ENCODE results near the gene APEX1.

Gene APEX1

DNA sequence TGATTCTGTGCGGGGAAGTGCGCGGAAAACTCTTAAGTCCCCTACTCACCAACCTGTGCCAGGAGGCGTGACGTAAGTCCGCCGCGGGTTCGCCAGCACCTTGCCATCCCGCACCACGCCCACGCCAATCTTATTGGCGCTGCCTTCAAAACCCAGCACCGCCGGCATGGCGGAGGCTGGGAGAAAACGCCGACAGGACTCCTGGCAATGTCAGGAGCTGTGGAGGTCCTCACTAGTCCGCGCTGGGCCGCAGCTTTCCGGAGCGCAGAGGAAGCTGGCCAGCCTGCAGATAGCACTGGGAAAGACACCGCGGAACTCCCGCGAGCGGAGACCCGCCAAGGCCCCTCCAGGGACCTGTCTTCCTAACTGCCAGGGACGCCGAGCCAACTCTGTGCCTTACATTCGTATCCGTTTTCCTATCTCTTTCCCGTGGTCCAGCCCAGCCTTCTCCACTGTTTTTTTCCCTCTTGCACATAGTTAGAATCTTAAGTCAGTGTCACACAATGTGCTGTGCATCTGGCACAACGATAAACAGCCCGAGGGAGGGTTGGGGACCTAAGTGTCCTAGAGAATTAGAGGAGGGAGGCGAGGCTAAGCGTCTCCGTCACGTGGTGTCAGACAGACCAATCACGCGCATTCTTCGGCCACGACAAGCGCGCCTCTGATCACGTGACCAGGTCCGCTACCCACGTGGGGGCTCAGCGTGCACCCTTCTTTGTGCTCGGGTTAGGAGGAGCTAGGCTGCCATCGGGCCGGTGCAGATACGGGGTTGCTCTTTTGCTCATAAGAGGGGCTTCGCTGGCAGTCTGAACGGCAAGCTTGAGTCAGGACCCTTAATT is at the start of gene APEX1, which contains the start of gene OSGEP:
APEX1 (plus strand) TSS at position 711 of the 839 bp plus-strand sequence. CDS start 420 bp downstream, outside the sequence.
OSGEP (minus strand) TSS at position 297 of the 839 bp plus-strand sequence; CDS start at position 168, 129 bp downstream.
- peak; percentile 99 for DNase-seq (ENCODE audit: low read depth)

DNA sequence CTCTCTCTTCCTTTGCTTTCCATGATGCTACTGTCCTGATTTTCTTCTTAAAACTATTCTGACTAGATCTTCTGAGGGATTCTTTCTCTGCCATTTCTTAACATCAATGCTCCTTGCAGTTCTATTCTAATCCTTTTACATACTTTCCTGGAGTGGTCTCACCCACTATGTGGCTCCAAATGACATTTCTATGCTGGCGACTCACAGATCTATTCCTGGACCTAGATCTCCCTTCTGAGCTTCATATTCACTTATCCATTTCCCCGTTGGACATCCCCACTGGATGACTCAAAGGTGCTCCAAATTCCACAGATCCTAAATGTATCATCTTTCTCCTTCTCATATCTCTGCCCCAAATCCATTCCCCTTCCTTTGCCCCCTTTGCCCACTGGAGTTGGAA is 45.8 kb upstream of the APEX1 start:
- peak; percentile 32 for DNase-seq (ENCODE audit: low read depth)

DNA sequence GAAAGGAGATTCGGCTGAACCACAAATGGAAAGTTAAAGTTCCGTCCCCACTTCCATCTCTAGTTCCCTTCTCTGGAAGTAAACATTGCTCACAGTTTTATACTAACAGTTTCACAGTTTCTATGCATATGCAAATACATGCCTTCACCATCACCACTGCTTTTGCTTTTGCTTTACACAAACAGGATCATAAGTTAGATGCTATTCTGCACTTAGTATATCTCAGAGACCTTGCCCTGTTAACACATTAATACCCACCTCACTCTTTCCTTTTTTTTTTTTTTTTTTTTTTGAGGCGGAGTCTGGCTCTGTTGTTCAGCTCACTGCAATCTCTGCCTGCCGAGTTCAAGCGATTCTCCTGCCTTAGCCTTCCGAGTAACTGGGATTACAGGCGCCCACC is 42.6 kb upstream of the APEX1 start:
- peak; percentile 17 for DNase-seq (ENCODE audit: low read depth)

DNA sequence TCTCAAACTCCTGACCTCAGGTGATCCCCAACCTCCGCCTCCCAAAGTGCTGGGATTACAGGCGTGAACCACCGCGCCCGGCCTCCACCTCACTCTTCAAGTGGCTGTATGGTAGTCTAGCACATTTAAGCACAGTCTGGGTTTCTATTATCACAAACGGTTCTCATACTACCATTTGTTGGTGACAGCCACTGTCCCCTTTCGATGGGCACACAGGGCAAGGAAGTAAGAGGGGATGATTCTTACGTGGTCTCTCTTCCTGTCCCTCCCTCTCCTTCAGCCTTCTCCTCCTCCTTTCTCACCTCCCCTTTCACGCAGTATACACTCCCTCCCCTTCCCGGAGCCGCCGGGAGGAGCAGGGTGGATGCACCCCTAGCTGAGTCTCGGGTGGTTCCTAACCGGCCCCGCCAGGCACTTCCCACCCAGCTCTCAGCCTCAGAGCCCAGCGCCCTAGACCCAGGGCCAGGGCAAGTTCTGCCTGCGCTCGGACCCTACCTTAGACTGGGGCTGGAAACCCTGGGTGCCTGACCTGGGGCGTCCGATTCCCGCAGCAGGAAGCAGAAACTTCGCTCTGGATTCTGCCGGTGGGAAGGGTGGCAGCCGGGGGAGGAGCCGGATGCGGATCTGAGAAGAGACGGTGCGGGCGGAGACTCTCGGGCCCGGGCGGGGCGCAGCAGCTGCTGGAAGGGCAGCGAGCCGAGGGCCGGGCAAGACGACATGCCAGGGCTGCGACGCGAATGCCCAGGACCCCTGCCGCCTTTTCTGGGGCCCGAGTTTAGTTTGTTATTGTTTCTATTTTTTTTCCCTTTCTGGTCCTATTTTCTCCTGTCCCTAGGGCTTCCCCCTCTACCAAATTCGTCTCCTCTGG is 41.9 kb upstream of the APEX1 start, which contains the start of gene TEP1:
TEP1 (minus strand) TSS at position 626 of the 868 bp plus-strand sequence. CDS start 5,062 bp downstream, outside the sequence.
- peak; percentile 89 for DNase-seq (ENCODE audit: low read depth)

DNA sequence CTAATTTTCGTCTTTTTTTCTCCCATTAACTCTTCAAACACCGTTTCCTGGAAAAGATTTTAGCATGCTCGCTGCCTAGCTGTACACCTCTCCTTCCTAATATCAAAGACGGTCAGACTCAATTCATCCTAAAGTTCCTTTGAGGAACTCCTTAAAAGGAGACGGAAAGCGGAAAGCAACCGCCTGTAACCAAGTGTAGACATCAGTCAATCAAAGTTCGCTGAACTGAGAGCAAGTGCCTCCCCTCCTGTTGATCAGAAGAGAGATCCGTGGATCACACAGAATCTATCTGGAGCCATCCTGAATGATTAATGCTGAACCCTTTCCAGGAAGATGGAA is 41.3 kb upstream of the APEX1 start:
- DNase-seq (ENCODE audit: low read depth) = peak; percentile 17

DNA sequence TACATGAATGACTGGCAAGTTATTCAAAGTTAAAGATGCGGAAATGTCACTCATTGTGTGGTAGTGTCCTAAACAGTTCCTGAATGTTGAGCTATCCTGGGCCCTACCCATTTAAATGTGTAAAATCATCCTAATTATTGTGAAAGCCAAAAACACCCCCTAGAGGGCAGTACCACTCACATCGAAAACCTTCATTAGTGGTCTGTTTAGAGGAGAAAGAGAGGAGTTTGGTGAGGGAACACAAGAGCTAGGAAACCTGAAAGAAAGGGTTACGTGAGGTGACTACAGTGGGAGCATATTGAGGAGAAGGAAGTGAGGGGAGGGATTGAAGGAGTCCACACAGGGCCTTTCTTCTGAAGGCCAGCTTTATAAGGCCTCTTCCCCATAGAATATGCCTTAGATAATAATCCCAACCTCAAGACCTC is 39.2 kb upstream of the APEX1 start:
- DNase-seq (ENCODE audit: low read depth) = peak; percentile 67

DNA sequence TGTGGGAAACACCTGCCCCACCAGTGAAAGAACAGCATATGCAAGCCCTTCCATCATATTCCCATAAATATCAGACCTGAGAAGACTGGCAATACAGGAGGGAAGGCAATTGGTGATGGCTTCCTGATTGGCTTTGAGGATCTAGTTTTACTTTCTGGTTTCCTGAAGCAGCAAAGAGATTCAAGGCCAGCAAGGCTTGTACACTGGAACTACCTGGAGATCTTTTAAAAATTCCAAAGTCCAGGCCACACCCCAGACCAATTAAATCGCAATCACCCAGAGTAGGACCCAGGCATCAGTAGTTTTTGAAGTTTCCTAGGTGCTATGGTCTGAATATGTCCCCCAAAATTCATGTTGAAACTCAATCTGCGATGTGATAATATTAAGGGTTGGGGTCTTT is 38.8 kb upstream of the APEX1 start:
- DNase-seq (ENCODE audit: low read depth) = no peak

DNA sequence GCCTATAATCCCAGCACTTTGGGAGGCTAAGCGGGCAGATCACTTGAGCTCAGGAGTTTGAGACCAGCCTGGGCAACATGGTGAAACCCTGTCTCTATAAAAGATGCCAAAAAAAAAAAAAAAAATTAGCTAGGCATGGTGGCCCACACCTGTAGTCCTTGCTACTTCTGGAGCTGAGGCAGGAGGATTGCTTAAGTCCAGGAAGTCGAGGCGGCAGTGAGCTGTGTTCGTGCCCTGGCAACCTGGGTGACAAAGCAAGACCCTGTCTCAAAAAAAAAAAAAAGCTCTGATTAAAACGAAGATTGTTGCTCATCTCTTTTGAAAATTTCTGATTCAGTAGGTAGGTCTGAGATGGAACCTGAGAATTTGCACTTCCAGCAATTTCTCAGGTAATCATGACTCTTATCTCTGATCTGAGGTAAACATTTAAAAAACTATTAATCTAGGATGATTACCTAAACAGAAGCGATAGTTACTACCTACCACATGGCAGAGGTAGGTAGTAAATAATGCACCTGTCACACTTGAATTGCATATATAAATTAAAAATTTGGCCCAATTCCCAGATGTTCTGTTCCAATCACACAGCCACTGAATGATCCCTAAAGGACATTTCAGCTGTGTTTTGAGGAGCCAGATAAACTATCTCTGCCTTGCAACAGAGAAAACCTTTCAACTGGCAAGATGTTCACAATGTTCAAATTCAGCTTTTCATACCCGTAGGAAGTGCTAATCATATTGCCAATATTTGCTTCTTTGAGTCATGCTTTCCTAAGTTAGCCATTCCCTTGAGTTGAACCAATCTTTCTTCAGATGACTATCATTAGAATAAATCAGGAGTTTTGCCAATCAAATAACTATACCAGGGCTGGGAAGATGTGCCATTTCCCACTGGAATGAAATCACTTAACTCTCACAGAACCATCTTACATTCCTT is 37.5 kb upstream of the APEX1 start:
- no peak for DNase-seq (ENCODE audit: low read depth)

DNA sequence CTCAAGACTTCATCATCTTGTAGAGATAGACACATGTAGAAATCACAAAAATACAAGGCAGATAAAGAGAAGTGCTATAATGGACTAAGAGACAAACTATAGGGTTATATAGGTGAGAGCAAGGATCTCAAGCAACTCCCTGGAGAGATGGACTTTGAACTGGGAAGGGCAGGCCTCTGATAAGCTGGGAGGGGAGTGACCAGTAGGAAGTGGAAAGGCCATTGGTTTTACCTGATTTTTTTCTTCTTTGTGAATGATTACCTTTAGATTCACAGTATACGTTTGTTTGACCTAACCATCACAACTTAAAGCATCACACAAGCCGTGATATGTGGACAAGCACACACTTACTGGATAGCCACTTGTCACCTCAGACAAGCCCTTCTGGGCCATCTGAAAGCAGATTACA is 36.5 kb upstream of the APEX1 start:
- no peak for DNase-seq (ENCODE audit: low read depth)

DNA sequence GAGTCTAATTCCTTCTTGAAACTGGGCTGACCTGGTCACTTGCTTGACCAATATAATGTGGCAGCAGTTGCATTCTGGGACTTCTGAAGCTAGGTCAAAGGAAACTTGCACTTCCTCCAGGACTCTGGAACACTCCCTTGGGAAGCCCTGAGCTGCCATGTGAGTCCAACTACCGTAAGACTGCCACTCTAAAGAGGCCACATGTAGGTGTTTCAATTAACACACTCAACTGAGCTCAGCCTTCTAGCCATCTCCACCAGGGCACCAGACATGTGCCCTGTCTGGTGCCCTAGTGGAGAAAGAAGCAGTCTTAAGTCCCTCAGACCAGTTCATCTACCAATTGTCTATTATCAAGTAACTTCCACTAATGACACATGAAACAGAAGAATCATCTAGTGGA is 35.6 kb upstream of the APEX1 start:
- DNase-seq (ENCODE audit: low read depth) = peak; percentile 12

DNA sequence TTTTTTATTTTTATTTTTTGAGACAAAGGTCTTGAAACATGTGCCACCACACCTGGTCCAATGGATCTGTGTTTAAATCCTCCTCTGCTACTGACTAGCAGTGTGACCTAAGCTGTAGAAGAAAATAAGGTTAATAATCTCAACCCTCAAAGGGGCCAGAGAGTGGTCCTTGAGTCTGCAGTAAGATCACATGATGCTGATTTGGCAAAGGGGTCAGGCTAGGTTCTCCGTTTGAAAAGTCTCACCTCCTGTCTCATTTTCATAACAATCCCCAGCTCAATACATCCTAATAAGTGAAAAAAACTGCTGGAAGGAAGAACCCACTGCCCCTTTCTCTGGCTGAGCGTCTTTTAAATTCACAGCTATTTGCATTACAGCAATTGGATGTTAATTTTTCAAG is 33.8 kb upstream of the APEX1 start:
- DNase-seq (ENCODE audit: low read depth) = no peak

DNA sequence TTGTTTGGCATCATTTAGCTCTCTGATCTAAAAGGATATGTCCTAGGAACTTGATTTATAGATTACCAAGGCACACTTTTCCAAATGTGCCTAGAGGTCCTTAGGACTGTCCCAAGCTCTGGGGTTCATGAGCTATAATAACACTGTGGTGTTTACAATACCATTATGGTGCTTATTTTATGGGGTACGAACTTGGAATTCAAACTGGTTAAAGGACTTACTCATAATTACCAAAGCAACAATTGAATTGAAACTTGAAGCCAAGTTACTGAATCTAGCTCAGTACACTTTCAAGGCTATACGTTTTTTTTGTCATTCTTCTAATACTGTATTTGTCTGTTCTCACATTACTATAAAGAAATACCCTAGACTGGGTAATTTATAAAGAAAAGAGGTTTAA is 32.1 kb upstream of the APEX1 start:
- DNase-seq (ENCODE audit: low read depth) = no peak

DNA sequence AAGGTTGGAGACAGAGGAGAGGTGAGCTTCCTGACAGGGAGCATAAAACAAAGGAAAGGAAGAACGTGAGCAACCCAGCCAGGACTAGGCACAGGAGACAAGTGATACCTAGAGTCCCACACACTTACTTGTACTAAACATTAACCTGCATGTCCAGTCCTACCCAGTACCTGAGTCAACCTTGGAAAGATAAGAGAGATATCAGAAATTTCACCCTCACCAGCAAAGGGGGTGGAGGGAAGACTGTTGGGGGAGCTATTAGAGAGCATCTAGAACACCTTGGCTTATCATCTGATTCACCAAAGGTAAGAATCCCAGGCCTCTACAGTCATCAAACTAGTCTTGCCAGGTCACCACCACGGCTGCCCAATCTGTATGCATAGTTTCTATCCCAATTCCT is 30.2 kb upstream of the APEX1 start:
- DNase-seq (ENCODE audit: low read depth) = no peak

DNA sequence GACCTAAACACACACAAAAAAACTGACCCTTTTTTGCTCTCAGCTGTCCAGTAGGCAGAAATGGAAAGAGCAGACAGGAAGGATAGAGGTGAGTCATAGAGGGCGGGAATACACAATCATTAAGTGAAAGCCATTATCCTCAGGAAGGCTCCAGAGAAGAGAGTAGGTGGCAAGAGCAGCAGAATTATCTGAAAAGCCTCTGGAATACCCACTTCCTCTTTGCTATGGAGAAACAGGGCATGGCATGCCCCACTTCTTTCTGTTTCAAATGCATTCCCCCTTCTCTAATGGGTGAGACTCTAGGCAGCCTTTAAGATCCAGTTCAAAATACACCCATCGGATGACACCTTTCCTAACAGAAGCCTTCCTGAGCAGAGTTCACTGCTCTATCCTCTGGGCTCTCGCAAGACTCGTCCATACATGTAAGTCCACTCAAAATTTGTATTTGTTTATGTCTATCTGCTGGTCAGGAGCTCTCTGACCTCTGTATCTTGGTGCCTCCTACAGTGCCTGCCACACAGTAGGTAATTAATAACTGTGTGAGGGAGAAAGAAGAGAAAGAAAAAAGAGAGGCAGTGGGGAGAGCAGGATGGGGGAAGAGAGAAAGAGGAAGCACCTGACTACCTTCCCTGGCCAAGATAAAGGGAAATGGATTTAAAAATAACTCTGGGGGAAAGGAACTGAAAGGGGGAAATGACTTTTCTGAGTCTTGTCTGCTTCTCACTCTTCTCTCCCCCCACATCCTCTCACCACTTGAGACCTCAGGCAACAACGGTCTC is 27.6 kb upstream of the APEX1 start:
- DNase-seq (ENCODE audit: low read depth) = peak; percentile 74

DNA sequence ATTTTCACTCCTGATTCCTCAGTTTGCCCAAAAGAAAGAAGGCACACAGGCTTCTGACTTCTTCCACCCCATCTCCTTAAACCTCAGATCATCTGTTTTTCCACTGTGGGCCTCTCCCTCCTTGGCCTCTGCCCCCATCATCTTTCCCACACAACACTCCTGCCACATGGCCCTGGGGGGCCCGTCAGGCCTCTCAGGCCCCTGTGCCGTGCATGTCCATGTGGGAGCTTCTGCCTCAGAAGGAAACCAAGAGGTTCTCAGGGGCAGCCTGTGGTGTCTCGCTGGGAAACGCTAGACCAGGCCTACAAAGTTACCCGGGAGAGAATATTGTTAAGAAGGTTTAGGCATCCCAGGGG is 27.0 kb upstream of the APEX1 start:
- DNase-seq (ENCODE audit: low read depth) = no peak

DNA sequence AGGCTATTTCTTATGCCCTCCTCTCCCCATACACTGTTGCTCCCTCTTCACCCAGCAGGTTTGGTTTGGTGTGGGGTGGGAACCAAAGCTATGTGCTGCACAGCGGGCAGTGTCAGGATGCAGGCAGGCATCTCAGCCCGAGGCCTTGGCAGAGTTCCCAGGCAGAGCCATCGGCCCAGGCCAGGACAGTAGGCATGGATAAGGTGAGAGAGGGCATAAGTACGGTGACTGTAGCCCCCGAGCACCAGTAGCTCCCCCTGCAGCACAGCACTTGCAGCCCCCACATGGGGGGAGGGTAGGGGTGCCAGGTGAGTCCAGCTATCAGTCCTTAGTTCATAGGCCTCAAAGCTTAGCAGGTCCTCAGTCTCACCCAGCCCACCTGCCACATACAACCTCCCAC is 26.2 kb upstream of the APEX1 start:
- DNase-seq (ENCODE audit: low read depth) = no peak

DNA sequence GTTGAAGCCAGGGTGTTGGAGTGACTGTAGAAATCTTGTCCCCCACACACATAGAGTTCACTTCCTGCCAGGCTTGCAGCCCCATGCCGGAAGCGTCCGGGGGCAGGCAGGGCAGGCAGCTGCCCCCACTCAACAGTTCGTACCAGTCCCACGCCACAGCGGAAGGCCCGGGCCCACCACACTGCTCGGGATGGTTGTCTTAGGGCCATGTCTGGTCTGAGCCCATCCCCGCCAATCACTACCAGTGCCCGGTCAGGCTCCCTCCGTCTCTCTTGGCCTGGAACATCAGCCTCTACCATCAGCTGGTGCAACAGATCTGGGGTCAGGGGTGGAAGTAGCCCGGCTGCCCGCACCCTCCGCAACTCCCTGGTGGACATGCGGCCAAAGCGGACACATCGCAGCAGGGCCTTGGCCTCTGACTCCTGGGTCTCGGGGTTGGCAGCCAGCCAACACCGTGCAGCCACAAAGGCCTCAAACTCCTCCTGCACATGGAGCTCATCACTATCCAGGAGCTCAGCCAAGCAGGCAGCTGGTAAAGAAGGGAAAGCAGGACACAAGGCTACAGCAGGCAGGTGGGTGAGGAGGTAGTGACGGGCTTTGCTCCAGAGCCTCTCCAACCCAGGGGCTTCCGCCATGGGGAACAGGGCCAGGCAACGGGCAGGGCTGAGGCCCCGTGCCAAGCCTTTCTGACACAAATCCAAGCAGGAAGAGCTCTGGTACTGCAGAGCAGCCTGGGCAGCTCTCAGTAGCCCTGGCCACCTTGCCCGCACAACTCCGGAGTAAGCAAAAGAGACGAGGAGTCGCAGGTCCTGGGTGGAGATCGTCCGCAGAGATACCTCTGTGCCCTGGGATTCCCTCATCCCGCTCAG is 25.0 kb upstream of the APEX1 start:
- no peak for DNase-seq (ENCODE audit: low read depth)

DNA sequence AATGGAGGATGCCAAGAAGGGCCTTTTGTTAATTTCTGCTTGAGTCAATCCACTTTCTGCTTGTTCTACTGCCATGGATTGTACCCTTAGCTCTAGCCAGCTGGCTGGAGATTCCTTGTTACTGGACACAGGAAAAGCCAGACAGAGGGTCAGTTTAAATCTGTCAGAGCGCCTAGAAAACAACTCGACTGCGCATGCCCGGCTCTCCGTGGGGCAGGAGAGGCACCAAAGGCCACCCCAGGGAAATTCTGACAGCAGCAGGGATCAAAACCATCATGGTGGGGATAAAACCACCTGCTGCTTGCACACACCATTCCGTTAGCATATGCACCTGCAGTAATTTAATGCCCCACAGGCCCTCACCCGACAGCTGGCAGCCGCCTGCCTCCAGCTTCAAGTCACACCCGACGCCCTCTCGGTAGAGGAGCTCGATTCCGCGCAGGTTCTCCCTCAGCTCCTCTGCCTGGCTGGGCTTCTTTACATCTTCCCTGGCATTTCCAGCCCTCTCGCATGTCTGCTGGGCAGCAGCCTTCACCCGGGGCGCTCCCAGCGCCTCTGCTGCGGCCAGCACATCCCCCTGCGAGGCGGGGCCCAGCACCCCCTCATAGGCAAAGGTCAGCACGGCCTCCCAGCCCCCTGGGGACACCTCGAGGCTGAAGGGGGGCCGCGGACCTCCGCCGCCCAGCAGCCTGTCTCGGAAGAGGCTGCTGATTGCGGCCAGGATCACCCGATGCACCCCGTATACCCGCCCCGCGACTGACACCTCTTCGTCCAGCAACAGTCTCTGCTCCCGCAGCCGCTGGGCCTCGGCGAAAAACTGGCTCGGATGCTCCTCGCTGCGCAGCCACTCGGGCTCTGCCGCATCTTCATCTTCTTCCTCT is 20.1 kb upstream of the APEX1 start:
- DNase-seq (ENCODE audit: low read depth) = no peak

Measured in ELR (cell line).